Esophagus squamous epithelium (tissue), 5 donors: ENCODE data around the gene ARHGEF12. TPM values are rescaled to one million over a fixed set of nuclear protein-coding genes. Genes with fewer than 3 reads are reported as not detected.

ENCODE experiments used
- DNase-seq: peaks from one replicate; lab custom pipeline; 2025; lab: John Stamatoyannopoulos, UW
- H3K27ac ChIP-seq, 4 donors: fragments of 200-600 bp; sonication (generic); one replicate each; pipeline ENCODE4 v1.5.1; 2016 to 2019; ENCODE audit warnings: mild to moderate bottlenecking in 1 of 4
- H3K27me3 ChIP-seq, 4 donors: fragments of 200-600 bp; sonication (generic); 1 replicate in 3 of 4; 2 replicates in 1 of 4; pipeline versions ENCODE4 v1.5.1 to v1.6.0; 2017 to 2021; ENCODE audit warnings: antibody characterized with exemption in 1 of 4
- H3K36me3 ChIP-seq, 3 donors: fragments of 200-600 bp; sonication (generic); one replicate each; pipeline ENCODE4 v1.5.1; 2016 to 2019
- H3K4me1 ChIP-seq, 3 donors: fragments of 200-600 bp; sonication (generic); one replicate each; pipeline ENCODE4 v1.5.1; 2017 to 2019
- H3K4me3 ChIP-seq, 4 donors: fragments of 200-600 bp; sonication (generic); 1 replicate in 3 of 4; 2 replicates in 1 of 4; pipeline ENCODE4 v1.5.1; 2016 to 2019; ENCODE audit warnings: mild to moderate bottlenecking in 2 of 4, moderate library complexity in 1 of 4
- H3K9me3 ChIP-seq, 3 donors: fragments of 200-600 bp; sonication (generic); one replicate each; pipeline ENCODE4 v1.5.1; 2016 to 2019
- POLR2A ChIP-seq, 4 donors: fragments of 450-650 bp; IDR thresholded peaks; one replicate each; pipeline ENCODE4 v1.6.1; 2017; ENCODE audit warnings: antibody characterized with exemption in 4 of 4, mild to moderate bottlenecking in 4 of 4, moderate library complexity in 3 of 4
- WGBS, 2 donors: methylation state at CpG; one replicate each; pipeline ENCODE4 v1.1.5; 2018; 5-methylcytosine and 5-hydroxymethylcytosine counted together
- intact Hi-C: fragments of 100-400 bp; cut with DNase I; formaldehyde crosslinking; loops from one replicate; pipeline ENCODE4 v1.15.0; 2022
- total RNA-seq, 4 donors: library from RNA; depleted of rRNA; stranded (reverse); fragments of >200 nt; gene quantifications; one replicate each; pipeline ENCODE4 v1.1.0, GENCODE V29; 2016
- TF ChIP-seq, protein P1 (sequence below), 6 experiments: fragments of 450-650 bp in 4 of 6; fragments of 200-600 bp in 2 of 6; sonication (generic) in 2 of 6; IDR thresholded peaks; one replicate each; pipeline ENCODE4 v1.5.1; 2016 to 2019; ENCODE audit warnings: antibody characterized with exemption in 6 of 6, mild to moderate bottlenecking in 4 of 6, moderate library complexity in 4 of 6
- donor health status: DM: yes; HTN: yes; CAD: no.

Gene ARHGEF12
- total RNA-seq, 4 donors from 2014 or later, result 57.4 to 106 (median 70.7) TPM

DNA sequence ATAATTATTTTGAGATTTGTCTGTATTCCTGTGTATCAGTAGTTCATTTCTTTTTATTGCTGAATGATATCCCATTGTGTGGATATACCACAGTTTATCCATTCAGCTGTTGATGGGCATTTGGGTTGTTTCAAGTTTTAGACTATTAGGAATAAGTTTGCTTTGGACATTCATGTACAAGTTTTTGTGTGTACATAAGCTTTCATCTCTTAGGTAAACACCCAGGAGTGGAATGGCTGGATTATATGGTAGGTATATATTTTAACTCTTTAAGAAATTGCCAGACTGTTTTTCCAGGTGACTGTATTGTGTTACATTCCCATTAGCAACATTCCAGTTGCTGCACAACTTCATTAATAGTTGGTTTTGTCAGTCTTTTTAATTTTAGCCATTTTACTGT lies 52.0 kb downstream of the ARHGEF12 start:
- H3K4me1 ChIP-seq, result peaks cover 3 to 88% (median 46%) of the 10 kb centered on the region in 3 donors
- TF ChIP-seq, protein P1, sequence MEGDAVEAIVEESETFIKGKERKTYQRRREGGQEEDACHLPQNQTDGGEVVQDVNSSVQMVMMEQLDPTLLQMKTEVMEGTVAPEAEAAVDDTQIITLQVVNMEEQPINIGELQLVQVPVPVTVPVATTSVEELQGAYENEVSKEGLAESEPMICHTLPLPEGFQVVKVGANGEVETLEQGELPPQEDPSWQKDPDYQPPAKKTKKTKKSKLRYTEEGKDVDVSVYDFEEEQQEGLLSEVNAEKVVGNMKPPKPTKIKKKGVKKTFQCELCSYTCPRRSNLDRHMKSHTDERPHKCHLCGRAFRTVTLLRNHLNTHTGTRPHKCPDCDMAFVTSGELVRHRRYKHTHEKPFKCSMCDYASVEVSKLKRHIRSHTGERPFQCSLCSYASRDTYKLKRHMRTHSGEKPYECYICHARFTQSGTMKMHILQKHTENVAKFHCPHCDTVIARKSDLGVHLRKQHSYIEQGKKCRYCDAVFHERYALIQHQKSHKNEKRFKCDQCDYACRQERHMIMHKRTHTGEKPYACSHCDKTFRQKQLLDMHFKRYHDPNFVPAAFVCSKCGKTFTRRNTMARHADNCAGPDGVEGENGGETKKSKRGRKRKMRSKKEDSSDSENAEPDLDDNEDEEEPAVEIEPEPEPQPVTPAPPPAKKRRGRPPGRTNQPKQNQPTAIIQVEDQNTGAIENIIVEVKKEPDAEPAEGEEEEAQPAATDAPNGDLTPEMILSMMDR (IDR thresholded peaks at IDR 0.05), result no peak
- no peak for TF ChIP-seq POLR2A (IDR thresholded peaks at IDR 0.05)

DNA sequence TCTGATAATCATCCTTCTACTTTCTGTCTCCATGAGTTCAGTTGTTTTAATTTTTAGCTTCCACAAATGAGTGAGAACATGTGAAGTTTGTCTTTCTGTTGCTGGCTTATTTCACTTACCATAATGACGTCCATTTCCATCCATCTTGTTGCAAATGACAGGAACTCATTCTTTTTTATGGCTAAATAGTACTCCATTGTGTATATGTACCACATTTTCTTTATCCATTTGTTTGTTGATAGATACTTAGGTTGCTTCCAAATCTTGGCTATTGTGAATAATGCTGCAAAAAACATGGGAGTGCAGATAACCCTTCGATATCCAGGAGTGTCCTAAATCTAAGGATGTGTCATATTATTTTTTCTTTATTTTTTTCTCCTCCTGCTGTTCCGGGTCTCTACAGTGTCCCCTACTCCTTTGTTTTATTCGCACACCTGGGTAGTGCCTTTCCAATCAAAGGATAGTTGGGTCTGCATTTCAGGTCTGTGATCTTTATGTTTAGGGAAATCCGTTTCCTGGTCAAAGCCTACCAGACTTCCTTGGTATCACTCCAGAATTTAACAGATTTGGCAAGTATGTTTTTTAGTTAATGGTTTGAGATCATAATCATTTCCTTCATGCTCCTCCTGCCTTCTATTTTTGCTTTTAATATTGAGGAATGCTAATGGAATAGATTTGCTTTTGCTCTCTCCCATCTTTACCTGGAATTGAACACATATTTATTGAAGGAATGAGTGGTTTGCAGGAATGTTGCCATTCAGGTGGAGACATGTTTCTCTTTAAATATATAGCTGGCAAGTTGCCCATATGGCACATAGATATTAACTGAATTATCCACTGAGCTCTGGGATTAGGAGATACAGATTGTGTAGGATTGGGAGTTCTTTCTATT lies 53.7 kb downstream of the ARHGEF12 start:
- Histone ChIP-seq H3K27ac (no peak overlapping the region), H3K4me3 (no peak overlapping the region), H3K27me3 (no peaks in the 10 kb centered on the region), H3K36me3 (no peaks in the 10 kb centered on the region), H3K4me1 (peaks cover 3 to 71% (median 35%) of the 10 kb centered on the region in 3 donors), H3K9me3 (no peaks in the 10 kb centered on the region)
- intact Hi-C loops, result no loop called here
- DNase-seq, result no peak
- TF ChIP-seq, protein P1 (IDR thresholded peaks at IDR 0.05), result no peak
- 67 to 69% methylated on average over 5 of the region's 5 CpGs for WGBS, 2 donors

More for the DNA sequence above, 52.0 kb downstream of the ARHGEF12 start:
- no peaks in the 10 kb centered on the region for H3K9me3 ChIP-seq
- no peak overlapping the region for H3K27ac ChIP-seq
- no peak for DNase-seq
- H3K36me3 ChIP-seq, result no peaks in the 10 kb centered on the region
- no peaks in the 10 kb centered on the region for H3K27me3 ChIP-seq
- no peak overlapping the region for H3K4me3 ChIP-seq
- intact Hi-C loops, result no loop called here

- TF ChIP-seq, protein P1 (IDR thresholded peaks at IDR 0.05), result no peak
- TF ChIP-seq POLR2A (IDR thresholded peaks at IDR 0.05), result no peak
- H3K27ac ChIP-seq, result no peak overlapping the region
- no peaks in the 10 kb centered on the region for H3K9me3 ChIP-seq
- peaks cover 3 to 65% (median 29%) of the 10 kb centered on the region in 3 donors for H3K4me1 ChIP-seq
- intact Hi-C loops, result no loop called here
- H3K27me3 ChIP-seq, result no peaks in the 10 kb centered on the region
- no peak for DNase-seq
- WGBS, 2 donors, result 43 to 54% methylated on average over 1 of the region's 1 CpG
- H3K4me3 ChIP-seq, result no peak overlapping the region
- no peaks in the 10 kb centered on the region for H3K36me3 ChIP-seq
Measured at GRCh38 chr11:120390585-120390922, 54.3 kb downstream of the ARHGEF12 start.

DNA sequence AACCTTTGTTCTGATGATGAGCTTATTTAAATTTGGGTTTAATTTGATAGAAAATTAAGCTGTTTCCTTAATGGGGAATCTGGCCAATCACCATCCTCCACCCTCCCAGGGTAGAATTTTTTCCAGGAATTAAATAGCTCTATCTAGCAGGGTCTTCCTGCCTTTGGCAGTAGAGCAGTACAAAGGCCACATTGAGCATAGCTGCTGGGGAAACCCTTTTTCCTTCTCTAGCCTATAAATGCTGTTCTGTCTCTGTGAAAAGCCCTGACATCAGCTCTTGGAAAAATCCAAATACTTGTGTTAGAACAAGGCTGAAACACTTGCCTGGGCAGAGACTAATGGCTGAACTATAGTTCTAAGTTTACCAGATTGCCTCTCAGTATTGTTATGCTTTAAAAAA lies 55.1 kb downstream of the ARHGEF12 start:
- no peaks in the 10 kb centered on the region for H3K36me3 ChIP-seq
- no peaks in the 10 kb centered on the region for H3K9me3 ChIP-seq
- intact Hi-C loops, result no loop called here
- H3K27me3 ChIP-seq, result no peaks in the 10 kb centered on the region
- H3K27ac ChIP-seq, result peak overlapping the region in 2 of 4 donors; percentile 3 to 36
- H3K4me1 ChIP-seq, result peaks cover under 1 to 58% (median 23%) of the 10 kb centered on the region in 3 donors
- H3K4me3 ChIP-seq, result no peak overlapping the region
- no peak for DNase-seq
- TF ChIP-seq, protein P1 (IDR thresholded peaks at IDR 0.05), result no peak
- no peak for TF ChIP-seq POLR2A (IDR thresholded peaks at IDR 0.05)

DNA sequence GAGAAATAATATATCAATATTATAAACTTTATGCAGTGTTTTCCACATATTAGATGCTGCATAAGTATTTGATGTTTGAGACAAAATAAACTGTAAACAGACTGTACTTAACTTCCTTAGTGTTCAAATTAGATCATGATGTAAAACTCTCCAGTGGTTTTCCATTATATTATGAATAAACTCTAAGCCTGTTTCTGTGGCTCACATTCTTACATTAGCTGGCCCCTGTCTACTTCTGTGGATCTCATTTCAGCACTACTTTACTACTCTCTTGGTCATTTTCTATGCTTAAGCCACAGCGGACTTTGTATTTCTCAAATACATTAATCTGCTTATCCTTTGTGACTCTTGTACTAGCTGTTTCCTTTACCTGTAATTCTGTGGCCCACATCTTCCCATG lies 55.6 kb downstream of the ARHGEF12 start:
- no peak for TF ChIP-seq POLR2A (IDR thresholded peaks at IDR 0.05)
- TF ChIP-seq, protein P1 (IDR thresholded peaks at IDR 0.05), result no peak
- Histone ChIP-seq H3K9me3 (no peaks in the 10 kb centered on the region), H3K36me3 (no peaks in the 10 kb centered on the region), H3K27me3 (no peaks in the 10 kb centered on the region), H3K27ac (peak overlapping the region in 2 of 4 donors; percentile 3 to 36), H3K4me1 (peaks cover 0 to 52% (median 23%) of the 10 kb centered on the region in 3 donors), H3K4me3 (no peak overlapping the region)
- intact Hi-C loops, result no loop called here
- 94 to 95% methylated on average over 1 of the region's 1 CpG for WGBS, 2 donors
- DNase-seq, result no peak
